ENCODE measurements around the gene PWP2. TPM values are rescaled to one million over a fixed set of nuclear protein-coding genes. Genes with fewer than 3 reads are reported as not detected.

The PWP2 gene
- total RNA-seq, result 13.9 and 29.4 TPM in 2 replicates

DNA sequence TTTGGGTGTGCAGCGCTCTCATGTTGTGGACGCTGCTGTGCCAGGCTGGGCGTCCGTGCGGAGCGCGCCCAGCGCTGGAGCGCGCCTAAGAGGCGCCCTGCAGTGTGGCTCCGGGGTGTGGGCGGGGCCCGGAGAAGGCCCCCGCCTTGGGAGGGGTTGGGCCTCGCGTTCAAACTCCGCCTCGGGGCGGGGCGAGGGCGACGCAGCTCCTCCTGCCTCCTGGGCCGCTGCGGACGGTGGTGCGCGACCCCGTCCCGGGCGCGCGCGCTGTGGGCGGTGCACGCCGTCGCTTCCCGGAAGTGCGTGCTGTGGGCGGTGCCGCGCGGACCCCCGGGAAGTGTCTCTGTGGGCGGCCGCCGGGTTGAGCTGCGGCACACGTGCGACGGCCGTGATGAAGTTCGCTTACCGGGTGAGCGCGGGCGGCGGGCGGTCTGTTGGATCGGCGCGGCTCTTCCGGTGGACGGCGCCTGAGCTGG lies at the start of gene PWP2:
Gene PWP2 (plus strand): TSS at position 374 of the 476 bp plus-strand sequence. CDS start 18 bp downstream, at position 392.

Other genes with a start within 250 kb of the PWP2 start
- 37.3 and 38.1 TPM in 2 replicates for gene AGPAT3, start 242.2 kb upstream of the PWP2 start, total RNA-seq
- 20.5 and 28.0 TPM in 2 replicates for gene TRAPPC10, start 95.1 kb upstream of the PWP2 start, total RNA-seq
- gene GATD3, start 26.3 kb downstream of the PWP2 start, total RNA-seq, result 16.0 and 38.2 TPM in 2 replicates
- 0.09 and 0.43 TPM in 2 replicates for gene ICOSLG, start 133.5 kb downstream of the PWP2 start, total RNA-seq
- gene DNMT3L, start 154.5 kb downstream of the PWP2 start, total RNA-seq, result not detected in 2 replicates
- not detected in 2 replicates for gene AIRE, start 178.5 kb downstream of the PWP2 start, total RNA-seq
- gene PFKL, start 192.7 kb downstream of the PWP2 start, total RNA-seq, result 235 and 327 TPM in 2 replicates
- gene CFAP410, start 232.0 kb downstream of the PWP2 start, total RNA-seq, result 4.9 and 6.5 TPM in 2 replicates
- gene TRPM2, start 246.2 kb downstream of the PWP2 start, total RNA-seq, result 0.22 and 0.43 TPM in 2 replicates